Astrocyte of the spinal cord (primary cell): ENCODE results near the gene SCAP.

ENCODE experiments used
- DNase-seq: peaks from one replicate; pipeline ENCODE4 v3.0.0; 2011; ENCODE audit warnings: low read depth, low spot score
- H3K4me3 ChIP-seq: 2 replicates; pipeline ENCODE4 v1.5.1; 2011; ENCODE audit warnings: low read depth, mild to moderate bottlenecking, low read length, moderate library complexity
- CTCF ChIP-seq: IDR thresholded peaks from 2 replicates; pipeline ENCODE4 v1.5.1; 2012; ENCODE audit warnings: low read depth, mild to moderate bottlenecking, low read length, inconsistent platforms
- in situ Hi-C: cut with HindIII; loops from 2 replicates; pipeline ENCODE4 v1.10.0; 2017; ENCODE audit warnings: low sequenced_read_pairs

Gene SCAP

GRCh38 chr3:47431225-47431624 lies 44.5 kb downstream of the SCAP start:
- TF ChIP-seq CTCF: no peak
- in situ Hi-C loops: no loop called here
- no peak overlapping the region for H3K4me3 ChIP-seq
- DNase-seq: no peak

- DNase-seq: no peak
- in situ Hi-C loops: no loop called here
- no peak overlapping the region for H3K4me3 ChIP-seq
- no peak for TF ChIP-seq CTCF
These were observed 45.1 kb downstream of the SCAP start for GRCh38 chr3:47430606-47431005.

GRCh38 chr3:47429476-47430270 lies 46.1 kb downstream of the SCAP start:
- no peak for TF ChIP-seq CTCF
- no peak overlapping the region for H3K4me3 ChIP-seq
- DNase-seq: no peak
- in situ Hi-C loops: no loop called here

DNA sequence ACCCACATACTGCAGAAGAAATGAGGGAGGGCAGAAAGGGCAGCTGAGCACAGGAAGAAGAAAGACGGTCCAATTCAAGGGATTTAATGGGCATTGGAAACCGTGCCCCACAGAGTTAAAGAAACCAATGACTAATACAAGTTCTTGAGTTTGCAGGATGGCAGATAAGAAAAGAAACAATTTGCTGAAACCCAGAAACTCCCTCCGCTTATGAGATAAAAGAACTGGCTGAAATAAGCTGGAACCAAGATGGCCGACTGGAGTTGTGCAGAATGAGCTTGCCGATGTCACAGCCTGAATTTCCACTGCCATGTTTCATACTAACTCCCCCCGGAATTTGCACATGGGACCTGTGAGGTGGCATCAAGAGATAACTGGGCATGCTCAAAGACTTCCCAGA lies 47.1 kb downstream of the SCAP start:
- DNase-seq: no peak
- in situ Hi-C loops: no loop called here
- no peak overlapping the region for H3K4me3 ChIP-seq
- TF ChIP-seq CTCF: no peak

DNA sequence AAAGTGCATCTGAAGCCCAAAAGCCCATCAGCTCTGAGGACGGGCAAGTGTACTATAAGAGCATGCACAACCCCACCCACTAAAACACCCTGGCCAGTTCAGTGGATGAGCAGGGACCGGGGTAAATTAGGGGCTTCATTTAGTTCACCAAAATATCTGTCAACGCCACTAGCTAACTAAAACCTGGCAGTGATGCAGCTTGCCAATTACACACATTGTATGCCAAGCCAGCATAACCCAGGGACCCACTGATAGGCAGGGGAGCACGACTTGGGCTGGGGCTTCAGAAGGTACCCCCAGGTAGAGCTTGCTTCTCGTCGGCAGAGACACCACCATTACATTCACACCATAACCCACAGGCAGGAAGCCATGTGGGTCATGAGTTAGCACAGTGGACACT lies 47.9 kb downstream of the SCAP start:
- DNase-seq: no peak
- H3K4me3 ChIP-seq: no peak overlapping the region
- in situ Hi-C loops: no loop called here
- no peak for TF ChIP-seq CTCF

- TF ChIP-seq CTCF: no peak
- H3K4me3 ChIP-seq: no peak overlapping the region
- in situ Hi-C loops: no loop called here
- DNase-seq: no peak
These were observed 49.8 kb downstream of the SCAP start for GRCh38 chr3:47425959-47426358.
